ES-I3 (cell line): ENCODE data around the gene PALM3.
"Not testable (repeated sequence)": the region's sequence is repeated elsewhere in the genome, so short reads cannot be mapped to it uniquely, and the experiment has no call there.

Experiments used
- H3K36me3 ChIP-seq: 2 replicates; pipeline ENCODE4 v1.6.1; 2013; ENCODE audit warnings: mild to moderate bottlenecking, low read length, control low read depth, moderate library complexity; ENCODE audit not compliant: insufficient read depth
- H3K4me1 ChIP-seq: 2 replicates; pipeline ENCODE4 v1.6.1; 2013; ENCODE audit warnings: mild to moderate bottlenecking, control low read depth, low read length; ENCODE audit not compliant: insufficient read depth
- H3K9ac ChIP-seq: 2 replicates; pipeline ENCODE4 v1.6.1; 2013; ENCODE audit warnings: low read depth, mild to moderate bottlenecking, low read length, moderate library complexity
- H3K9me3 ChIP-seq: 2 replicates; pipeline ENCODE4 v1.6.1; 2013; ENCODE audit warnings: mild to moderate bottlenecking, low read length, moderate library complexity; ENCODE audit not compliant: control insufficient read depth, insufficient read depth

PALM3 gene

DNA sequence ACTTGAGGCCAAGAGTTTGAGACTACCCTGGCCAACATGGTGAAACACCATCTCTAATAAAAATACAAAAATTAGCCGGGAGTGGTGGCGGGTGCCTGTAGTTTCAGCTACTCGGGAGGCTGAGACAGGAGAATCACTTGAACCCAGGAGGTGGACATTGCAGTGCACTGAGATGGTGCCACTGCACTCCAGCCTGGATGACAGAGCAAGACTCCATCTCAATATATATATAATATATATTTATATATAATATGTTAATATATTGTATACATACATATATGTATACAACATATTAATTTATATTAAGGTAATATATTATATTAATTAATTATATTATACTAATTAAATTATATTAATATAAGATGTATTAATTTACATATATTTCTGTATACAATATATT lies 42.1 kb downstream of the PALM3 start:
- not testable (repeated sequence) for H3K9me3 ChIP-seq, H3K9ac ChIP-seq, H3K4me1 ChIP-seq

GRCh38 chr19:14019100-14019499 lies 42.8 kb downstream of the PALM3 start:
- Histone ChIP-seq H3K9ac (no peak overlapping the region), H3K36me3 (no peaks in the 10 kb centered on the region), H3K4me1 (peaks cover 5% of the 10 kb centered on the region; the same call in 1 of the 2 replicates), H3K9me3 (no peaks in the 10 kb centered on the region)

More for the DNA sequence above, 42.1 kb downstream of the PALM3 start:
- H3K36me3 ChIP-seq: not testable (repeated sequence)

- Histone ChIP-seq H3K36me3 (no peaks in the 10 kb centered on the region), H3K9ac (no peak overlapping the region), H3K4me1 (no peaks in the 10 kb centered on the region), H3K9me3 (no peaks in the 10 kb centered on the region)
Observed at GRCh38 chr19:14015524-14016035, 46.3 kb downstream of the PALM3 start.

- no peak overlapping the region for H3K9ac ChIP-seq
- no peaks in the 10 kb centered on the region for H3K4me1 ChIP-seq
- no peaks in the 10 kb centered on the region for H3K9me3 ChIP-seq
- H3K36me3 ChIP-seq: no peaks in the 10 kb centered on the region
Observed at GRCh38 chr19:14012378-14012915, 49.4 kb downstream of the PALM3 start.

DNA sequence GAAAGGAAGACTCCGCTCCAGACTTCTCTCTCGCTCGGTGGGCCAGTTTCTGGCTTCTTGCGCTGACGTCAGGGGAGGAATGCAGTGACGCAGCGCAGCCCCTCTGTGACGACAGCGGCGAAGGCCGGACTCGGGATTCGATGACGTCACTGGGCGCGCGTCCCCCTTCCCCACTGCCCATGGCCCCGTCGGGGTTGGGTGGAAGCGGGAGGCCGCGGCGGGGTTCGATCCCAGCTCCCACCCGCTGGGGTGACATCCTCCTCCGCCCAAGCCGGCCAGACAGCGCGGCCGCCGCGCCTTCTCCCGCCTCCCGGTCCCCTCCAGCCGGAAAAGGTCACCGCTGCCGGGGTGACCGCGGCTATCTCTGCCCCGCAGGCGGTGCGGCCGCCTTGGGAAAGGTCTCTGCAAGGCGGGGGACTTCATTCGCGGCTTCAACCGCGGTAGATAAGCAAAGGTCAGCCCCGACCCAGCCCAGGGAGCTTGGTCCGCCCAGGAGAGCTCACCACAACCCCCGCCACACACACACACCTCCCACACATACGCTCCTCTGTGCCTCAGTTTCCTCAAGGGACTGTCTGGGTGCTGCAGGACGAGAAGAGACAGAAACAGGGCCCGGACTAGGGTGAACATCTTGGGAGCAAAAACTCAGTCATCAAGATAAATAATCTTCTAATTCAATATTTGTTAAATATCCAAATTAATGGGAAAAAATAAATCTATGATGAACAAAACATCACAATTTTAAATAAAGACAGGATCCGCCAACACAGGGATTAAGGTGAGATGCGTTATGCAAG lies 54.9 kb downstream of the PALM3 start:
- H3K9ac ChIP-seq: peak overlapping the region; percentile 54
- no peaks in the 10 kb centered on the region for H3K9me3 ChIP-seq
- H3K36me3 ChIP-seq: no peaks in the 10 kb centered on the region

DNA sequence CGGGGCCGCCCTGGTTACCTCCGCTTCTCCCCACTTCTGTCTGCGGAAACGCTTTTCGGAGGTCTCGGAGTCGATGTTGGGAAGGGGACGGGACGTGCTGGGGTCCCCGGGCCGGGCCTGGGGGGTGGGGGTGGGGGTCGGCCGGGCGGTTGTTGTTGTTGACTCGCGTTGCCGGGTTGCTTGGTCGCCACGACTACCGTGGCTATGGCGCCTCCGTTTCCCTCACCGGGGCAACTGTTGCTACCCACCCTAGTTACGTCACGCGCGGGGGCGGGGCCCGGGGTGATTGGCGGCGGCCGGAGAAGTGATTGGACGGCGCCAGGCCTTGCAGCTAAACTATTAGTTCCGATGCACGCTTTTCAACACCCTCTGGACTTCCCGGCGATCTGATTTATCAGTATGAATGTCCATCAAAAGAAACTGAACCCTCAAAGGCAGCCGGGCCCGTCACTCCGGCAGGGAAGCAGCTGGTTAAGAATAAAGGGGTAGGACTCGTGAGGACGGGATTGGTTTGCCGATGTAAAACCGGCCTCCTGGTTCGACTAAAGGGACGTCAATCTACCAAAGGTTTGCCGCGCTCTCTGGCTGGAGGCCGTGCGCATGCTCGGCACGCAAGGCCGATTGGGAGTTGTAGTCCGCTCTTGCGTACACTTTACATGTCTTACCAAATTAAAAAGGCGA lies 55.7 kb downstream of the PALM3 start, which contains the start of gene RFX1:
Gene RFX1 (minus strand): TSS at position 236 of the 681 bp plus-strand sequence. CDS start 12,477 bp downstream, outside the sequence.
- H3K36me3 ChIP-seq: no peaks in the 10 kb centered on the region
- peak within 1 kb of the TSS; percentile 54 for H3K9ac ChIP-seq
- H3K9me3 ChIP-seq: no peaks in the 10 kb centered on the region
- peaks cover 8% of the 10 kb centered on the region for H3K4me1 ChIP-seq

More for the DNA sequence above, 54.9 kb downstream of the PALM3 start:
- peaks cover 8% of the 10 kb centered on the region for H3K4me1 ChIP-seq

DNA sequence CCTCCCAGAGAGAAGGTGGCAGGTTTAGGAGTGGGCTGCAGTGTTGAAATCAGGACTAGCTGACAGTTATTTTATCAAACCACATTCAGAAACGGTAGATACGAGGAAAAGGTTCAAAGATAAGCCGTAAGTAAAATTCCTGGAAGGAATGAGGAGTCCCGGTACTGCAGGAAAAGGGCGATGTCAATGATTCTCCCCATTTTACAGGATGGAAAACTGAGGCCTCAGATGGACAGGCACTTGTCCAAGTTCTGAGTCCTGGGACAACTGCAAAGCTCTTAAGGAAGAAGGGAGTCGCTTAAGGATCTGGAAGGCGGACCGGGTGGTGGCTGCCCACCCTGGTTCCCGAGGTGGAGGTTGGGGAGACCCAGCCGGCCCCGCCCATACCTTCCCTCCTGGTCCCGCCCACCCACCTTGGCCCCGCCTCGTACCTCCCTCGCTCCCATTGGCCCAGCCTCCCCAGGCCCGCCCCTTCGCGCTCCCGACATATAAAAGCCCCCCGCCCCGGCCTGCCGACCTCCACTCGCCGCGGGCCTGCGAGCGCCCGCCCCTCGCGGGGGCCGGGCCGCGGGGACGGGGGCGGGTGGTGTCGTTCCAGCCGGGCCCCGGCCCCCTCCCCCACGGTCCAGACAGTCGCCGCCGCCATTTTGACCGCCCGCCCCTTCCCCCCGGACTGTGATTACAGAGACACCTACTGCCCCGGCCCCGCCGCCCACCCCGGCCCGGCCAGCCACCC lies 56.4 kb downstream of the PALM3 start:
- H3K4me1 ChIP-seq: peaks cover 8% of the 10 kb centered on the region
- H3K9ac ChIP-seq: peak overlapping the region; percentile 54; the same call in 1 of the 2 replicates

DNA sequence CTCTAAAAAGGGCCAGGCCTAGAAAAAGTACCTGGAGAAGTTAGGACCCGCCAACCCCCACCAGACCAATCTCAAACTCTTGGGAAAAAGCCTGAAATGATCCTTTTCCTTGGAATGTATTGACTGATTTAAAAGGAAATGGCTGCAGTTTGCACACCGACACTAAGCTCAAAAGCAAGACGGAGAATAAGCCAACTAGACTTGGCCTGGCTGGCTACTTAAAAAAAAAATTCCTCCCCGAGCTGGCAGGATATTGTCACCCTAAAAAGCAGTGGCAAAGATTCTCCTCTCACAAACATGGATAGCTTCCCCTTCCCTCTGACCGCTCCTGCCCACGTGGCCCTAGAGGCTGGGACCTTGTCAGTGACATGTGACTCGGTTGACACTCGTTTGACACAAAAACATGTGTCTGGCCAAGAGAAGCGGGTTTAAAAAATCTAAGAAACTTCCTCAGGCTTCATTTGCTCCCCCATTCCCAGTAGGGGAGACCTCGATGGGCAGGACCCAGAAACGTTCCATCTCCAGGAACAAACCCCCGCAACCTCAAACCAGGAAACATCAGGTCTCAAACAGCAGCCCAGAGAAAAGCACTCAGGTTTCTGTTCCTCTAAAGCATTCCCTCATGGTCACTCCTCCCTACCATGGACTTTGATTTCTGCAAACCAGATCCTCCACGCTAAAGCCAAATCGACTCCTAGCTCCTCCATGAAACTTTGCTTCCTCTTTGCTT lies 57.1 kb downstream of the PALM3 start:
- Histone ChIP-seq H3K4me1 (peaks cover 8% of the 10 kb centered on the region), H3K9ac (0 out of 2 replicates have a peak overlapping the region, but pooled peaks have one; percentile 14), H3K36me3 (no peaks in the 10 kb centered on the region), H3K9me3 (no peaks in the 10 kb centered on the region)

More for the DNA sequence above, 56.4 kb downstream of the PALM3 start:
- no peaks in the 10 kb centered on the region for H3K36me3 ChIP-seq
- no peaks in the 10 kb centered on the region for H3K9me3 ChIP-seq
